HepG2 (cell line): ENCODE data around the gene CLDN9. TPM values are rescaled to one million over a fixed set of nuclear protein-coding genes. Genes with fewer than 3 reads are reported as not detected.
A peak's percentile ranks its signal among the peaks of the same experiment; 100 is the strongest.

ENCODE experiments used
- KLF16 ChIP-seq, 2 experiments: sonication (generic) in 1 of 2; formaldehyde crosslinking in 1 of 2; IDR thresholded peaks; 2 replicates each; pipeline versions ENCODE4 v1.6.1 to v1.8.0; 2016 to 2023; ENCODE audit warnings: missing genetic modification reagents in 2 of 2, missing compliant biosample characterization in 1 of 2
- NCOA1 ChIP-seq: sonication (generic); formaldehyde crosslinking; IDR thresholded peaks from 2 replicates; pipeline ENCODE4 v1.9.0; 2021; ENCODE audit warnings: missing genetic modification reagents
- NKX3-1 ChIP-seq: sonication (generic); formaldehyde crosslinking; IDR thresholded peaks from 2 replicates; pipeline ENCODE4 v1.5.0; 2020; ENCODE audit warnings: missing genetic modification reagents
- PRPF4 ChIP-seq: fragments of 200-400 bp; formaldehyde crosslinking; IDR thresholded peaks from 2 replicates; pipeline ENCODE4 v1.6.1; 2016; ENCODE audit warnings: low read length, low read depth; ENCODE audit not compliant: poor library complexity, severe bottlenecking
- RBFOX2 ChIP-seq: fragments of 200-400 bp; formaldehyde crosslinking; IDR thresholded peaks from 2 replicates; pipeline ENCODE4 v1.6.1; 2017; ENCODE audit warnings: low read depth, mild to moderate bottlenecking, low read length
- SP2 ChIP-seq: sonication (generic); formaldehyde crosslinking; IDR thresholded peaks from 2 replicates; pipeline ENCODE4 v1.5.1; 2020; ENCODE audit warnings: mild to moderate bottlenecking, missing genetic modification reagents
- TCF12 ChIP-seq, 2 experiments: fragments of 450-650 bp in 1 of 2; sonication (generic) in 1 of 2; formaldehyde crosslinking in 1 of 2; IDR thresholded peaks; 2 replicates each; pipeline versions ENCODE4 v1.6.1 to v1.8.0; 2017 to 2022; ENCODE audit warnings: antibody characterized with exemption in 1 of 2, mild to moderate bottlenecking in 1 of 2, missing genetic modification reagents in 1 of 2, moderate library complexity in 1 of 2
- TOE1 ChIP-seq: sonication (generic); formaldehyde crosslinking; IDR thresholded peaks from 2 replicates; pipeline ENCODE4 v1.4.0; 2020; ENCODE audit warnings: mild to moderate bottlenecking, missing genetic modification reagents
- ZNF749 ChIP-seq: sonication (generic); formaldehyde crosslinking; IDR thresholded peaks from 2 replicates; pipeline ENCODE4 v1.8.0; 2022; ENCODE audit warnings: mild to moderate bottlenecking, missing genetic modification reagents, moderate library complexity, borderline replicate concordance
- ZSCAN21 ChIP-seq: sonication (generic); formaldehyde crosslinking; IDR thresholded peaks from 2 replicates; pipeline ENCODE4 v1.8.0; 2022; ENCODE audit warnings: mild to moderate bottlenecking, missing genetic modification reagents, moderate library complexity, borderline replicate concordance
- polyA plus RNA-seq, 8 experiments: library from polyadenylated mRNA; depleted of rRNA in 3 of 8; stranded (reverse) in 7 of 8; unstranded in 1 of 8; fragments of >200 nt; fragmentation: Illumina TruSeq in 4 of 8; extraction: Trizol in 4 of 8; gene quantifications; 2 replicates each; pipeline versions ENCODE4 v1.2.1 to v1.2.3, GENCODE V29; 2011 to 2016; ENCODE audit warnings: low read depth in 4 of 8, missing spikeins in 1 of 8, mixed read lengths in 1 of 8; ENCODE audit not compliant: insufficient read depth in 1 of 8
- total RNA-seq, 5 experiments: library from RNA; depleted of rRNA; stranded (reverse); fragments of >200 nt; fragmentation: Illumina TruSeq; extraction: Trizol; gene quantifications; 2 replicates each; pipeline ENCODE4 v1.2.3, GENCODE V29; 2016; ENCODE audit warnings: low read depth in 1 of 5
- TF ChIP-seq, protein P1 (sequence below): sonication (generic); formaldehyde crosslinking; conservative IDR thresholded peaks from 2 replicates; pipeline ENCODE4 v1.8.1; 2023; ENCODE audit warnings: missing genetic modification reagents
- TF ChIP-seq, protein P2 (sequence below): sonication (generic); formaldehyde crosslinking; IDR thresholded peaks from 2 replicates; pipeline ENCODE4 v1.4.0; 2020; ENCODE audit warnings: missing genetic modification reagents
- TF ChIP-seq, protein P3 (sequence below): sonication (generic); formaldehyde crosslinking; IDR thresholded peaks from 2 replicates; pipeline ENCODE4 v1.4.0; 2020; ENCODE audit warnings: missing genetic modification reagents
- TF ChIP-seq, protein P4 (sequence below): sonication (generic); formaldehyde crosslinking; IDR thresholded peaks from 2 replicates; pipeline ENCODE4 v1.8.0; 2022; ENCODE audit warnings: mild to moderate bottlenecking, missing genetic modification reagents, borderline replicate concordance
- TF ChIP-seq, protein P5 (sequence below): sonication (generic); formaldehyde crosslinking; IDR thresholded peaks from 2 replicates; pipeline ENCODE4 v1.4.0; 2020; ENCODE audit warnings: missing genetic modification reagents

CLDN9 gene
- total and polyA plus RNA-seq, 2 of the 13 experiments (the other 11 are each of a cell fraction or from before 2014, with no cell fraction given), result 0.15 to 0.26 TPM

DNA sequence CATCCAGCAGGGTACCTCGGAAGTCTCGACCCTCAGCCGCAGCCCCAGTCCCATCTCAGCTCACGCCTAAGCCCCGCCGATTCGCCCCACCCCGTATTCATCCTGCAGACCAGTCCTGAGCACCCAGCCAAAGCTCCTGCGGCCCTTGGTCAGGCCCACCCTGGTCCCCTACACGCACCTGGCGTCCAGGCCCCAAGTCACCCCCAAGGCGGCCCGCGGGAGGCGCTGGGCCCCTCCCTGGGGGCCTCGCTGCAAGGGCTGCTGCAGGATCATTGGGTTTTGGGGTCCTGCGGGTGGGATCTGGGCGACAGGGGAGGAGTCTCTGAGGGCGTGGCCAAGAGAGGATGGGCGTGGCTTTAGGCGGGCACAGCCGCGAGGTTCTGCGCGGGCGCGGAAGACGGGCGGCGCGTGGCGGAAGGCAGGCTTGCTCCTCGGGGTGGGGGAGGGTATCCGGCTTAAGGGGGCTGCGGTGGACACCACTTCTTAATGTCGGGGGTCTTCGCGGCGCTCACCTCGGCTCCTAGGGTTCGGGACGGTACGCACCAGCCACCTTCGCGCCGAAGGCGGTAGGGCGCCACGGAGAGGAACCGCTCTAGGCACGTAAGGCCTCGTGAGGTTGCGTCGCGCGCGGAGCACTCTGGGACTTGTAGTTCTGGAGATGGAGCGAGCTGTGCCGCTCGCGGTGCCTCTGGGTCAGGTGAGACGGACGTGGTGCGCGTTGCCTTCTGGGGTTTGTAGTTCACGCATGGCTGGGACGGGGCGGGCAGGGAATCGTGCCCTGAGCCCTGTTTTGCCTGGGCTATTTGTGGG lies 11.2 kb downstream of the CLDN9 start, which contains the start of the genes HCFC1R1 and THOC6 (continued):
- TF ChIP-seq, protein P1, sequence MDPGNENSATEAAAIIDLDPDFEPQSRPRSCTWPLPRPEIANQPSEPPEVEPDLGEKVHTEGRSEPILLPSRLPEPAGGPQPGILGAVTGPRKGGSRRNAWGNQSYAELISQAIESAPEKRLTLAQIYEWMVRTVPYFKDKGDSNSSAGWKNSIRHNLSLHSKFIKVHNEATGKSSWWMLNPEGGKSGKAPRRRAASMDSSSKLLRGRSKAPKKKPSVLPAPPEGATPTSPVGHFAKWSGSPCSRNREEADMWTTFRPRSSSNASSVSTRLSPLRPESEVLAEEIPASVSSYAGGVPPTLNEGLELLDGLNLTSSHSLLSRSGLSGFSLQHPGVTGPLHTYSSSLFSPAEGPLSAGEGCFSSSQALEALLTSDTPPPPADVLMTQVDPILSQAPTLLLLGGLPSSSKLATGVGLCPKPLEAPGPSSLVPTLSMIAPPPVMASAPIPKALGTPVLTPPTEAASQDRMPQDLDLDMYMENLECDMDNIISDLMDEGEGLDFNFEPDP (CRISPR knock-in tag), result no peak
- TF ChIP-seq TOE1 (no peak), PRPF4 (no peak), NCOA1 (CRISPR knock-in tag) (no peak), KLF16 (CRISPR knock-in tag; IDR thresholded peaks at IDR 0.05) (peak in 1 of 2 experiments; percentile 87; a peak in 2 of 4 replicates), RBFOX2 (peak; percentile 99), SP2 (CRISPR knock-in tag) (peak; percentile 58; the same call in 1 of the 2 replicates), TCF12 (IDR thresholded peaks at IDR 0.05) (no peak), TCF12 (CRISPR knock-in tag; IDR thresholded peaks at IDR 0.05) (no peak), NKX3-1 (CRISPR knock-in tag) (peak; percentile 55; the same call in 1 of the 2 replicates), ZSCAN21 (no peak), ZNF749 (no peak)
- TF ChIP-seq, protein P2, sequence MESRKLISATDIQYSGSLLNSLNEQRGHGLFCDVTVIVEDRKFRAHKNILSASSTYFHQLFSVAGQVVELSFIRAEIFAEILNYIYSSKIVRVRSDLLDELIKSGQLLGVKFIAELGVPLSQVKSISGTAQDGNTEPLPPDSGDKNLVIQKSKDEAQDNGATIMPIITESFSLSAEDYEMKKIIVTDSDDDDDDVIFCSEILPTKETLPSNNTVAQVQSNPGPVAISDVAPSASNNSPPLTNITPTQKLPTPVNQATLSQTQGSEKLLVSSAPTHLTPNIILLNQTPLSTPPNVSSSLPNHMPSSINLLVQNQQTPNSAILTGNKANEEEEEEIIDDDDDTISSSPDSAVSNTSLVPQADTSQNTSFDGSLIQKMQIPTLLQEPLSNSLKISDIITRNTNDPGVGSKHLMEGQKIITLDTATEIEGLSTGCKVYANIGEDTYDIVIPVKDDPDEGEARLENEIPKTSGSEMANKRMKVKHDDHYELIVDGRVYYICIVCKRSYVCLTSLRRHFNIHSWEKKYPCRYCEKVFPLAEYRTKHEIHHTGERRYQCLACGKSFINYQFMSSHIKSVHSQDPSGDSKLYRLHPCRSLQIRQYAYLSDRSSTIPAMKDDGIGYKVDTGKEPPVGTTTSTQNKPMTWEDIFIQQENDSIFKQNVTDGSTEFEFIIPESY, result no peak; the same call in 1 of the 2 replicates
- TF ChIP-seq, protein P3, sequence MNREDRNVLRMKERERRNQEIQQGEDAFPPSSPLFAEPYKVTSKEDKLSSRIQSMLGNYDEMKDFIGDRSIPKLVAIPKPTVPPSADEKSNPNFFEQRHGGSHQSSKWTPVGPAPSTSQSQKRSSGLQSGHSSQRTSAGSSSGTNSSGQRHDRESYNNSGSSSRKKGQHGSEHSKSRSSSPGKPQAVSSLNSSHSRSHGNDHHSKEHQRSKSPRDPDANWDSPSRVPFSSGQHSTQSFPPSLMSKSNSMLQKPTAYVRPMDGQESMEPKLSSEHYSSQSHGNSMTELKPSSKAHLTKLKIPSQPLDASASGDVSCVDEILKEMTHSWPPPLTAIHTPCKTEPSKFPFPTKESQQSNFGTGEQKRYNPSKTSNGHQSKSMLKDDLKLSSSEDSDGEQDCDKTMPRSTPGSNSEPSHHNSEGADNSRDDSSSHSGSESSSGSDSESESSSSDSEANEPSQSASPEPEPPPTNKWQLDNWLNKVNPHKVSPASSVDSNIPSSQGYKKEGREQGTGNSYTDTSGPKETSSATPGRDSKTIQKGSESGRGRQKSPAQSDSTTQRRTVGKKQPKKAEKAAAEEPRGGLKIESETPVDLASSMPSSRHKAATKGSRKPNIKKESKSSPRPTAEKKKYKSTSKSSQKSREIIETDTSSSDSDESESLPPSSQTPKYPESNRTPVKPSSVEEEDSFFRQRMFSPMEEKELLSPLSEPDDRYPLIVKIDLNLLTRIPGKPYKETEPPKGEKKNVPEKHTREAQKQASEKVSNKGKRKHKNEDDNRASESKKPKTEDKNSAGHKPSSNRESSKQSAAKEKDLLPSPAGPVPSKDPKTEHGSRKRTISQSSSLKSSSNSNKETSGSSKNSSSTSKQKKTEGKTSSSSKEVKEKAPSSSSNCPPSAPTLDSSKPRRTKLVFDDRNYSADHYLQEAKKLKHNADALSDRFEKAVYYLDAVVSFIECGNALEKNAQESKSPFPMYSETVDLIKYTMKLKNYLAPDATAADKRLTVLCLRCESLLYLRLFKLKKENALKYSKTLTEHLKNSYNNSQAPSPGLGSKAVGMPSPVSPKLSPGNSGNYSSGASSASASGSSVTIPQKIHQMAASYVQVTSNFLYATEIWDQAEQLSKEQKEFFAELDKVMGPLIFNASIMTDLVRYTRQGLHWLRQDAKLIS (CRISPR knock-in tag), result no peak
- TF ChIP-seq, protein P4, sequence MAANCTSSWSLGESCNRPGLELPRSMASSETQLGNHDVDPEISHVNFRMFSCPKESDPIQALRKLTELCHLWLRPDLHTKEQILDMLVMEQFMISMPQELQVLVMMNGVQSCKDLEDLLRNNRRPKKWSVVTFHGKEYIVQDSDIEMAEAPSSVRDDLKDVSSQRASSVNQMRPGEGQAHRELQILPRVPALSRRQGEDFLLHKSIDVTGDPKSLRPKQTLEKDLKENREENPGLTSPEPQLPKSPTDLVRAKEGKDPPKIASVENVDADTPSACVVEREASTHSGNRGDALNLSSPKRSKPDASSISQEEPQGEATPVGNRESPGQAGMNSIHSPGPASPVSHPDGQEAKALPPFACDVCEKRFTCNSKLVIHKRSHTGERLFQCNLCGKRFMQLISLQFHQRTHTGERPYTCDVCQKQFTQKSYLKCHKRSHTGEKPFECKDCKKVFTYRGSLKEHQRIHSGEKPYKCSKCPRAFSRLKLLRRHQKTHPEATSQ (CRISPR knock-in tag), result peak; percentile 87; the same call in 1 of the 2 replicates
- TF ChIP-seq, protein P5, sequence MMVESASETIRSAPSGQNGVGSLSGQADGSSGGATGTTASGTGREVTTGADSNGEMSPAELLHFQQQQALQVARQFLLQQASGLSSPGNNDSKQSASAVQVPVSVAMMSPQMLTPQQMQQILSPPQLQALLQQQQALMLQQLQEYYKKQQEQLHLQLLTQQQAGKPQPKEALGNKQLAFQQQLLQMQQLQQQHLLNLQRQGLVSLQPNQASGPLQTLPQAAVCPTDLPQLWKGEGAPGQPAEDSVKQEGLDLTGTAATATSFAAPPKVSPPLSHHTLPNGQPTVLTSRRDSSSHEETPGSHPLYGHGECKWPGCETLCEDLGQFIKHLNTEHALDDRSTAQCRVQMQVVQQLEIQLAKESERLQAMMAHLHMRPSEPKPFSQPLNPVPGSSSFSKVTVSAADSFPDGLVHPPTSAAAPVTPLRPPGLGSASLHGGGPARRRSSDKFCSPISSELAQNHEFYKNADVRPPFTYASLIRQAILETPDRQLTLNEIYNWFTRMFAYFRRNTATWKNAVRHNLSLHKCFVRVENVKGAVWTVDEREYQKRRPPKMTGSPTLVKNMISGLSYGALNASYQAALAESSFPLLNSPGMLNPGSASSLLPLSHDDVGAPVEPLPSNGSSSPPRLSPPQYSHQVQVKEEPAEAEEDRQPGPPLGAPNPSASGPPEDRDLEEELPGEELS (CRISPR knock-in tag), result peak; percentile 48; the same call in 1 of the 2 replicates
